WTC11 (cell line): ENCODE data around the gene RFC3.
"Not testable (repeated sequence)": the region's sequence is repeated elsewhere in the genome, so short reads cannot be mapped to it uniquely, and the experiment has no call there.

Source experiments
- ESRRA ChIP-seq: sonication (generic); formaldehyde crosslinking; IDR thresholded peaks from 2 replicates; pipeline ENCODE4 v1.8.1; 2022; ENCODE audit warnings: mild to moderate bottlenecking, missing genetic modification reagents, borderline replicate concordance
- MYBL2 ChIP-seq: sonication (generic); formaldehyde crosslinking; IDR thresholded peaks from 2 replicates; pipeline ENCODE4 v1.8.1; 2023; ENCODE audit warnings: mild to moderate bottlenecking, moderate library complexity, missing genetic modification reagents
- RORB ChIP-seq: fragments of 250-450 bp; sonication (Bioruptor Pico); IDR thresholded peaks from 2 replicates; pipeline ENCODE4 v1.9.0; 2021; ENCODE audit warnings: mild to moderate bottlenecking
- SP1 ChIP-seq: sonication (generic); formaldehyde crosslinking; conservative IDR thresholded peaks from 2 replicates; pipeline ENCODE4 v1.8.1; 2022; ENCODE audit warnings: missing genetic modification reagents
- ZBTB21 ChIP-seq: sonication (generic); formaldehyde crosslinking; IDR thresholded peaks from 2 replicates; pipeline ENCODE4 v1.8.1; 2023; ENCODE audit warnings: mild to moderate bottlenecking, missing genetic modification reagents, borderline replicate concordance
- ZNF121 ChIP-seq: sonication (generic); formaldehyde crosslinking; IDR thresholded peaks from 2 replicates; pipeline ENCODE4 v1.8.0; 2023; ENCODE audit warnings: missing genetic modification reagents
- ZNF219 ChIP-seq: sonication (generic); formaldehyde crosslinking; IDR thresholded peaks from 2 replicates; pipeline ENCODE4 v1.8.0; 2023; ENCODE audit warnings: missing genetic modification reagents, mild to moderate bottlenecking, borderline replicate concordance
- TF ChIP-seq, protein P1 (sequence below): sonication (generic); formaldehyde crosslinking; IDR thresholded peaks from 2 replicates; pipeline ENCODE4 v1.8.0; 2022; ENCODE audit warnings: mild to moderate bottlenecking, missing genetic modification reagents
- TF ChIP-seq, protein P2 (sequence below): fragments of 200-600 bp; IDR thresholded peaks from 2 replicates; pipeline ENCODE4 v1.8.0; 2022; ENCODE audit warnings: antibody characterized with exemption
- TF ChIP-seq, protein P3 (sequence below): sonication (generic); formaldehyde crosslinking; IDR thresholded peaks from 2 replicates; pipeline ENCODE4 v1.8.1; 2022; ENCODE audit warnings: missing genetic modification reagents, borderline replicate concordance
- TF ChIP-seq, protein P4 (sequence below): sonication (generic); formaldehyde crosslinking; IDR thresholded peaks from 2 replicates; pipeline ENCODE4 v1.8.0; 2022; ENCODE audit warnings: mild to moderate bottlenecking, missing genetic modification reagents
- TF ChIP-seq, protein P5 (sequence below): sonication (generic); formaldehyde crosslinking; conservative IDR thresholded peaks from 2 replicates; pipeline ENCODE4 v1.8.1; 2022; ENCODE audit warnings: mild to moderate bottlenecking, missing genetic modification reagents
- TF ChIP-seq, protein P6 (sequence below): sonication (generic); formaldehyde crosslinking; IDR thresholded peaks from 2 replicates; pipeline ENCODE4 v1.8.1; 2023; ENCODE audit warnings: mild to moderate bottlenecking, missing genetic modification reagents, moderate library complexity

DNA sequence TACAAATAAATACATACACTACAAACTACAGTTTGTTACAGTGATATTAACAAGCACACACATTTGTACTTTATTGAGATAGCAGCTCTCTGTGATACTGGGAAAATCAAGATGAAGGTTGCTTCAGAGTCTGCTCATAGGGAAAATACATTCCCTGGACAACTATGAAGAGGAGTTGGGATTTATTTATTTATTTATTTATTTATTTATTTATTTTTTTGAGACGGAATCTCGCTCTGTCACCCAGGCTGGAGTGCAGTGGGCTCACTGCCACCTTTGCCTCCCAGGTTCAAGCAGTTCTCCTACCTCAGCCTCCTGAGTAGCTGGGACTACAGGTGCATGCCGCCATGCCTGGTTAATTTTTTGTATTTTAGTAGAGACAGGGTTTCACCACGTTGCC is 34.7 kb upstream of the RFC3 start:
- not testable (repeated sequence) for TF ChIP-seq RORB (CRISPR knock-in tag); ZNF219 (CRISPR knock-in tag); ZBTB21 (CRISPR knock-in tag); MYBL2 (CRISPR knock-in tag); SP1 (CRISPR knock-in tag); ESRRA; ZNF121 (CRISPR knock-in tag)
- TF ChIP-seq, protein P1, sequence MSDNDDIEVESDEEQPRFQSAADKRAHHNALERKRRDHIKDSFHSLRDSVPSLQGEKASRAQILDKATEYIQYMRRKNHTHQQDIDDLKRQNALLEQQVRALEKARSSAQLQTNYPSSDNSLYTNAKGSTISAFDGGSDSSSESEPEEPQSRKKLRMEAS (CRISPR knock-in tag), result not testable (repeated sequence)
- TF ChIP-seq, protein P2, sequence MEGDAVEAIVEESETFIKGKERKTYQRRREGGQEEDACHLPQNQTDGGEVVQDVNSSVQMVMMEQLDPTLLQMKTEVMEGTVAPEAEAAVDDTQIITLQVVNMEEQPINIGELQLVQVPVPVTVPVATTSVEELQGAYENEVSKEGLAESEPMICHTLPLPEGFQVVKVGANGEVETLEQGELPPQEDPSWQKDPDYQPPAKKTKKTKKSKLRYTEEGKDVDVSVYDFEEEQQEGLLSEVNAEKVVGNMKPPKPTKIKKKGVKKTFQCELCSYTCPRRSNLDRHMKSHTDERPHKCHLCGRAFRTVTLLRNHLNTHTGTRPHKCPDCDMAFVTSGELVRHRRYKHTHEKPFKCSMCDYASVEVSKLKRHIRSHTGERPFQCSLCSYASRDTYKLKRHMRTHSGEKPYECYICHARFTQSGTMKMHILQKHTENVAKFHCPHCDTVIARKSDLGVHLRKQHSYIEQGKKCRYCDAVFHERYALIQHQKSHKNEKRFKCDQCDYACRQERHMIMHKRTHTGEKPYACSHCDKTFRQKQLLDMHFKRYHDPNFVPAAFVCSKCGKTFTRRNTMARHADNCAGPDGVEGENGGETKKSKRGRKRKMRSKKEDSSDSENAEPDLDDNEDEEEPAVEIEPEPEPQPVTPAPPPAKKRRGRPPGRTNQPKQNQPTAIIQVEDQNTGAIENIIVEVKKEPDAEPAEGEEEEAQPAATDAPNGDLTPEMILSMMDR, result not testable (repeated sequence)
- TF ChIP-seq, protein P3, sequence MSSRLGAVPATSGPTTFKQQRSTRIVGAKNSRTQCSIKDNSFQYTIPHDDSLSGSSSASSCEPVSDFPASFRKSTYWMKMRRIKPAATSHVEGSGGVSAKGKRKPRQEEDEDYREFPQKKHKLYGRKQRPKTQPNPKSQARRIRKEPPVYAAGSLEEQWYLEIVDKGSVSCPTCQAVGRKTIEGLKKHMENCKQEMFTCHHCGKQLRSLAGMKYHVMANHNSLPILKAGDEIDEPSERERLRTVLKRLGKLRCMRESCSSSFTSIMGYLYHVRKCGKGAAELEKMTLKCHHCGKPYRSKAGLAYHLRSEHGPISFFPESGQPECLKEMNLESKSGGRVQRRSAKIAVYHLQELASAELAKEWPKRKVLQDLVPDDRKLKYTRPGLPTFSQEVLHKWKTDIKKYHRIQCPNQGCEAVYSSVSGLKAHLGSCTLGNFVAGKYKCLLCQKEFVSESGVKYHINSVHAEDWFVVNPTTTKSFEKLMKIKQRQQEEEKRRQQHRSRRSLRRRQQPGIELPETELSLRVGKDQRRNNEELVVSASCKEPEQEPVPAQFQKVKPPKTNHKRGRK (CRISPR knock-in tag), result not testable (repeated sequence)
- TF ChIP-seq, protein P4, sequence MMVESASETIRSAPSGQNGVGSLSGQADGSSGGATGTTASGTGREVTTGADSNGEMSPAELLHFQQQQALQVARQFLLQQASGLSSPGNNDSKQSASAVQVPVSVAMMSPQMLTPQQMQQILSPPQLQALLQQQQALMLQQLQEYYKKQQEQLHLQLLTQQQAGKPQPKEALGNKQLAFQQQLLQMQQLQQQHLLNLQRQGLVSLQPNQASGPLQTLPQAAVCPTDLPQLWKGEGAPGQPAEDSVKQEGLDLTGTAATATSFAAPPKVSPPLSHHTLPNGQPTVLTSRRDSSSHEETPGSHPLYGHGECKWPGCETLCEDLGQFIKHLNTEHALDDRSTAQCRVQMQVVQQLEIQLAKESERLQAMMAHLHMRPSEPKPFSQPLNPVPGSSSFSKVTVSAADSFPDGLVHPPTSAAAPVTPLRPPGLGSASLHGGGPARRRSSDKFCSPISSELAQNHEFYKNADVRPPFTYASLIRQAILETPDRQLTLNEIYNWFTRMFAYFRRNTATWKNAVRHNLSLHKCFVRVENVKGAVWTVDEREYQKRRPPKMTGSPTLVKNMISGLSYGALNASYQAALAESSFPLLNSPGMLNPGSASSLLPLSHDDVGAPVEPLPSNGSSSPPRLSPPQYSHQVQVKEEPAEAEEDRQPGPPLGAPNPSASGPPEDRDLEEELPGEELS (CRISPR knock-in tag), result not testable (repeated sequence)
- TF ChIP-seq, protein P5, sequence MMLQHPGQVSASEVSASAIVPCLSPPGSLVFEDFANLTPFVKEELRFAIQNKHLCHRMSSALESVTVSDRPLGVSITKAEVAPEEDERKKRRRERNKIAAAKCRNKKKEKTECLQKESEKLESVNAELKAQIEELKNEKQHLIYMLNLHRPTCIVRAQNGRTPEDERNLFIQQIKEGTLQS, result not testable (repeated sequence)
- TF ChIP-seq, protein P6, sequence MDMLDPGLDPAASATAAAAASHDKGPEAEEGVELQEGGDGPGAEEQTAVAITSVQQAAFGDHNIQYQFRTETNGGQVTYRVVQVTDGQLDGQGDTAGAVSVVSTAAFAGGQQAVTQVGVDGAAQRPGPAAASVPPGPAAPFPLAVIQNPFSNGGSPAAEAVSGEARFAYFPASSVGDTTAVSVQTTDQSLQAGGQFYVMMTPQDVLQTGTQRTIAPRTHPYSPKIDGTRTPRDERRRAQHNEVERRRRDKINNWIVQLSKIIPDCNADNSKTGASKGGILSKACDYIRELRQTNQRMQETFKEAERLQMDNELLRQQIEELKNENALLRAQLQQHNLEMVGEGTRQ (CRISPR knock-in tag), result not testable (repeated sequence)
